Measurements from ENCODE around the gene NRXN3.

DNA sequence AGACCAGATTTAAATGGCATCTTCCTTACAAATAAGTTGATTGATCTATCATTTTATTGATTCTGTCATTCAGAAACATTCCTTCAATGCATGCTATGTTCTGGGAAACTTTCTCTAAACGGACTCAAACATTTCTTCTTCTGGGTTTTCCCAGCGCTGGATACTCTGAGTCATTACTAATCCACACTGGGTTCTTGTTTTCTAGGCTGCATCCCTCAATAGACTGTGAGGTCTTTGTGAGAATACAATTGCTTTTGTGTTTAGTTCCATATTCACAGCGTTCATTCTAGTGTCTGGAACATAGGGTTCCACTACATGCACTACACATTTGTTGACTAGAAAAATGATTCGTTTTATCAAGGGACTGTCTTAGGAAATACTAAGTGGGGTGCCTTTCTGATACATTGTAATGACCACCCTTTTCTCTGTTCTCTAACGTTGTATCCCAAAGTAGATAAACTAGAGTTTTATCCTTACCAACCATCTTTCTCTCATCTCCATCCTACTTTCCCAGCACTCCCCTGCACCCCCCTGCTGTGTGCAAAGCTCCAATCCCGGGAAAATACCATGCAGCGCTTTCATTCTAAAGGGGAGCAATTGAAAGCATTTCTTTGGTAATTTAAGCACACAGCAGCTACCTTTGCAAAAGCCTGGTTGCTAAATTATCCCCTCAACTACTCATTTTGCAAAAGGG is 1162.5 kb downstream of the NRXN3 start:
- TF ChIP-seq CTCF (IDR thresholded peaks at IDR 0.05) (no peak), POLR2A (IDR thresholded peaks at IDR 0.05) (no peak)
